Stimulated activated CD8-positive, alpha-beta memory T cell treated with anti-CD3 and anti-CD28 coated beads, Interleukin-7, amount 100 ng/mL, for 4 hours (primary cell): ENCODE measurements around the gene OTUD5.
"Not testable (repeated sequence)": the region's sequence is repeated elsewhere in the genome, so short reads cannot be mapped to it uniquely, and the experiment has no call there.

ENCODE experiments used
- DNase-seq, 2 donors: peaks; one replicate each; pipeline ENCODE4 v3.0.0-alpha.2; 2020; ENCODE audit warnings: low read depth in 2 of 2

OTUD5 gene

GRCh38 chrX:48890296-48890925, 67.0 kb downstream of the OTUD5 start:
- no peak for DNase-seq

- not testable (repeated sequence) for DNase-seq
Observed at GRCh38 chrX:48886586-48886985, 70.8 kb downstream of the OTUD5 start.

GRCh38 chrX:48883729-48884128, 73.7 kb downstream of the OTUD5 start:
- no peak for DNase-seq

GRCh38 chrX:48876944-48877343, 80.5 kb downstream of the OTUD5 start:
- not testable (repeated sequence) for DNase-seq
